Fibroblast of skin of left biceps (primary cell): ENCODE measurements around the gene POLR3GL.
"Not testable (repeated sequence)": the region's sequence is repeated elsewhere in the genome, so short reads cannot be mapped to it uniquely, and the experiment has no call there.

Experiments used
- DNase-seq, 2 experiments: peaks; one replicate each; pipeline ENCODE4 v3.0.0-alpha.2; 2013; ENCODE audit warnings: low read depth in 2 of 2

POLR3GL gene

GRCh38 chr1:145964328-145965118 lies at the start of gene POLR3GL, which contains the start of gene ANKRD34A:
TSS of gene POLR3GL (plus strand) at chr1:145964690. CDS start at chr1:145974866, 10,176 bp downstream.
TSS of gene ANKRD34A (minus strand) at chr1:145964575. CDS start at chr1:145961759, 2,816 bp downstream.
- DNase-seq: peak; percentile 61 to 69

GRCh38 chr1:145916745-145917144 lies 47.7 kb upstream of the POLR3GL start:
- DNase-seq: no peak

GRCh38 chr1:145917595-145917994 lies 46.9 kb upstream of the POLR3GL start:
- DNase-seq: no peak

GRCh38 chr1:145918144-145918991 lies 46.1 kb upstream of the POLR3GL start, which contains the start of gene PEX11B:
TSS of gene PEX11B (minus strand) at chr1:145918717. CDS start at chr1:145918688, 29 bp downstream.
- peak; percentile 70 for DNase-seq

GRCh38 chr1:145918992-145919939 lies 45.2 kb upstream of the POLR3GL start:
- DNase-seq: no peak

GRCh38 chr1:145920297-145920696 lies 44.2 kb upstream of the POLR3GL start:
- not testable (repeated sequence) for DNase-seq

GRCh38 chr1:145922266-145922665 lies 42.2 kb upstream of the POLR3GL start:
- no peak for DNase-seq

- DNase-seq: no peak
Measured at GRCh38 chr1:145926686-145927062, 37.8 kb upstream of the POLR3GL start.

- DNase-seq: peak; percentile 95
Measured at GRCh38 chr1:145927063-145927886, 37.2 kb upstream of the POLR3GL start, which contains the start of gene RBM8A. TSS of gene RBM8A (minus strand) at chr1:145927484. CDS start at chr1:145927426, 58 bp downstream.

GRCh38 chr1:145927916-145928643 lies 36.4 kb upstream of the POLR3GL start:
- DNase-seq: no peak

- not testable (repeated sequence) for DNase-seq
Measured at GRCh38 chr1:145932522-145933009, 31.9 kb upstream of the POLR3GL start.

- DNase-seq: no peak
Measured at GRCh38 chr1:145935708-145936107, 28.8 kb upstream of the POLR3GL start.

GRCh38 chr1:145936247-145936646 lies 28.2 kb upstream of the POLR3GL start:
- DNase-seq: no peak

GRCh38 chr1:145937436-145937835 lies 27.1 kb upstream of the POLR3GL start:
- no peak for DNase-seq

- DNase-seq: no peak
Measured at GRCh38 chr1:145942405-145942804, 22.1 kb upstream of the POLR3GL start.

GRCh38 chr1:145942871-145943270 lies 21.6 kb upstream of the POLR3GL start:
- no peak for DNase-seq

- no peak for DNase-seq
Measured at GRCh38 chr1:145944532-145944931, 20.0 kb upstream of the POLR3GL start.

GRCh38 chr1:145946477-145946986 lies 18.0 kb upstream of the POLR3GL start:
- DNase-seq: no peak

GRCh38 chr1:145947551-145947950 lies 16.9 kb upstream of the POLR3GL start:
- no peak for DNase-seq
